Measurements from ENCODE around the gene KLF5. TPM values are rescaled to one million over a fixed set of nuclear protein-coding genes. Genes with fewer than 3 reads are reported as not detected.

KLF5 gene
- total RNA-seq, 1 experiment from 2014 or later, result 2.2 TPM

DNA sequence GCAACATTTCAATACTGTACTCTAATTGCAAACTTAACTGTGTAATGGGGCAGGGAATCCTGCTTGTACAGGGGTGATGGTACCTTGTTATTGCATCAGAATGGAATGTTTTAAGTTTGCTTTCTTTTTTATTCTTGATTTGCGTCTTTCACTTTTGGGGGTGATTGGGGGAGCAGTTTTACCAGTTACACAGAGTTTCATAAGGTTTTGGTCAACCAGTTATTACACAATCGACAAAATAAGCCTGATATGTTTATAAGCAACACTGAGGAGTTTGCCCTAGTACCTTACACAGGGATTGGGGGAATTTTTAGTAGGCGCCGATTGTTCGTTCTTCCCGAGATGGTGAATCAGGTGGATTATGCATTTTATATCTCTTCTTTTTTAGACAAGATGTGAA lies 2.7 kb downstream of the KLF5 start:
- Histone ChIP-seq H2AK5ac (ENCODE audit: insufficient read length, low read length) (no peak overlapping the region), H3K9ac (ENCODE audit: extremely low read depth, insufficient read length, low read length) (no peak overlapping the region), H2BK5ac (ENCODE audit: insufficient read length, low read length) (no peak overlapping the region), H4K20me1 (ENCODE audit: control insufficient read depth, insufficient read depth, insufficient read length) (no peaks in the 10 kb centered on the region), H3K79me1 (ENCODE audit: insufficient read depth, low read depth, low read length, poor library complexity, severe bottlenecking) (no peaks in the 10 kb centered on the region), H3K27ac (ENCODE audit: insufficient read length, low read depth, low read length) (no peak overlapping the region), H3T11ph (ENCODE audit: low read length) (no peak overlapping the region), H3K23ac (ENCODE audit: insufficient read length, low read depth, low read length) (no peak overlapping the region), H3K9me3 (ENCODE audit: control insufficient read depth, low read depth, low read length) (no peaks in the 10 kb centered on the region), H4K5ac (ENCODE audit: insufficient read length, low read depth, low read length) (no peak overlapping the region), H3K23me2 (ENCODE audit: insufficient read length, low read depth, low read length, poor library complexity, severe bottlenecking) (peaks cover 11% of the 10 kb centered on the region), H3K79me2 (ENCODE audit: insufficient read depth, low read length) (no peaks in the 10 kb centered on the region), H4K91ac (ENCODE audit: insufficient read length, low read depth, low read length) (no peak overlapping the region), H2BK12ac (ENCODE audit: insufficient read length, low read depth, low read length) (no peak overlapping the region), H3K4ac (ENCODE audit: low read depth, low read length) (no peak overlapping the region), H3K14ac (ENCODE audit: insufficient read depth, low read length) (no peak overlapping the region), H2BK20ac (ENCODE audit: low read depth, low read length, poor library complexity, severe bottlenecking) (no peak overlapping the region), H4K8ac (replicated peaks; ENCODE audit: insufficient read length, low read depth, low read length) (no peak overlapping the region), H3K27me3 (ENCODE audit: insufficient read depth, low read length) (peaks cover 23% of the 10 kb centered on the region), H3K56ac (ENCODE audit: insufficient read length, low read depth, low read length) (no peak overlapping the region), H3K4me1 (ENCODE audit: insufficient read depth, low read length) (no peaks in the 10 kb centered on the region), H2BK15ac (ENCODE audit: low read depth, low read length) (no peak overlapping the region; the same call in 1 of the 2 replicates), H2BK120ac (ENCODE audit: low read depth, low read length, poor library complexity, severe bottlenecking) (no peak overlapping the region), H3K18ac (ENCODE audit: insufficient read length, low read depth, low read length) (no peak overlapping the region), H3K4me2 (ENCODE audit: insufficient read depth, insufficient read length, low read length) (no peak overlapping the region), H2AFZ (ENCODE audit: low read length) (no peak overlapping the region)
- no peak overlapping the region for H3K27ac Mint-ChIP-seq
- WGBS (ENCODE audit: extremely low coverage, insufficient read length, low lambda C conversion rate), result no CpG with 5 or more reads among the region's 6 CpGs
- peaks cover 0 to 6% (median 2%) of the 10 kb centered on the region in 3 experiments; a peak in 3 of 7 replicates for H3K36me3 Mint-ChIP-seq (ENCODE audit: insufficient read depth in 1 of 3, low read depth in 3 of 3)
- DNase-seq, result no peak
- peaks cover 67% of the 10 kb centered on the region for H3K27me3 Mint-ChIP-seq (ENCODE audit: low read depth)
- H3K9me3 Mint-ChIP-seq, result no peaks in the 10 kb centered on the region
- TF ChIP-seq, protein P1, sequence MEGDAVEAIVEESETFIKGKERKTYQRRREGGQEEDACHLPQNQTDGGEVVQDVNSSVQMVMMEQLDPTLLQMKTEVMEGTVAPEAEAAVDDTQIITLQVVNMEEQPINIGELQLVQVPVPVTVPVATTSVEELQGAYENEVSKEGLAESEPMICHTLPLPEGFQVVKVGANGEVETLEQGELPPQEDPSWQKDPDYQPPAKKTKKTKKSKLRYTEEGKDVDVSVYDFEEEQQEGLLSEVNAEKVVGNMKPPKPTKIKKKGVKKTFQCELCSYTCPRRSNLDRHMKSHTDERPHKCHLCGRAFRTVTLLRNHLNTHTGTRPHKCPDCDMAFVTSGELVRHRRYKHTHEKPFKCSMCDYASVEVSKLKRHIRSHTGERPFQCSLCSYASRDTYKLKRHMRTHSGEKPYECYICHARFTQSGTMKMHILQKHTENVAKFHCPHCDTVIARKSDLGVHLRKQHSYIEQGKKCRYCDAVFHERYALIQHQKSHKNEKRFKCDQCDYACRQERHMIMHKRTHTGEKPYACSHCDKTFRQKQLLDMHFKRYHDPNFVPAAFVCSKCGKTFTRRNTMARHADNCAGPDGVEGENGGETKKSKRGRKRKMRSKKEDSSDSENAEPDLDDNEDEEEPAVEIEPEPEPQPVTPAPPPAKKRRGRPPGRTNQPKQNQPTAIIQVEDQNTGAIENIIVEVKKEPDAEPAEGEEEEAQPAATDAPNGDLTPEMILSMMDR (conservative IDR thresholded peaks at IDR 0.05), result no peak
- no peak overlapping the region for H3K4me3 Mint-ChIP-seq
- H3K4me1 Mint-ChIP-seq, result peaks cover 60% of the 10 kb centered on the region in 2 experiments

Measured in H9 (cell line).